Testis (tissue), 3 donors: ENCODE measurements around the gene HSPA5. TPM values are rescaled to one million over a fixed set of nuclear protein-coding genes. Genes with fewer than 3 reads are reported as not detected.
"Not testable (repeated sequence)": the region's sequence is repeated elsewhere in the genome, so short reads cannot be mapped to it uniquely, and the experiment has no call there.

Experiments used
- DNase-seq: peaks from one replicate; pipeline ENCODE4 v3.0.0-alpha.2; 2019
- H3K27ac ChIP-seq, 2 donors: fragments of 200-600 bp; sonication (generic); one replicate each; pipeline ENCODE4 v1.5.1; 2019
- H3K27me3 ChIP-seq: fragments of 200-600 bp; sonication (generic); one replicate; pipeline ENCODE4 v1.5.1; 2019
- H3K36me3 ChIP-seq: fragments of 200-600 bp; sonication (generic); one replicate; pipeline ENCODE4 v1.5.1; 2017; ENCODE audit warnings: low read depth; ENCODE audit errors: missing control alignments
- H3K4me1 ChIP-seq: fragments of 200-600 bp; sonication (generic); one replicate; pipeline ENCODE4 v1.5.1; 2019
- H3K4me3 ChIP-seq, 2 donors: fragments of 200-600 bp; sonication (generic); one replicate each; pipeline ENCODE4 v1.5.1; 2017 to 2019
- H3K9me3 ChIP-seq: fragments of 200-600 bp; sonication (generic); one replicate; pipeline ENCODE4 v1.5.1; 2017
- CTCF ChIP-seq, 3 experiments: fragments of 450-650 bp in 2 of 3; fragments of 200-600 bp in 1 of 3; sonication (generic) in 1 of 3; IDR thresholded peaks; one replicate each; pipeline ENCODE4 v1.5.1; 2016 to 2019; ENCODE audit warnings: antibody characterized with exemption in 3 of 3, mild to moderate bottlenecking in 2 of 3, moderate library complexity in 1 of 3
- POLR2A ChIP-seq: fragments of 450-650 bp; IDR thresholded peaks from one replicate; pipeline ENCODE4 v1.6.1; 2017; ENCODE audit warnings: antibody characterized with exemption, mild to moderate bottlenecking, moderate library complexity
- WGBS, 2 donors: methylation state at CpG; one replicate each; pipeline ENCODE4 v1.1.5; 2018; 5-methylcytosine and 5-hydroxymethylcytosine counted together
- intact Hi-C: fragments of 100-400 bp; cut with DNase I; formaldehyde crosslinking; loops from one replicate; pipeline ENCODE4 v1.15.1; 2023; ENCODE audit warnings: low total_unique reads
- polyA plus RNA-seq: library from polyadenylated mRNA; stranded (reverse); fragments of 350-450 nt; fragmentation: Illumina TruSeq; extraction: RNeasy Lipid Tissue Mini Kit (QIAGEN cat#74804); gene quantifications from one replicate; pipeline ENCODE4 v1.2.3, GENCODE V29; 2014; ENCODE audit warnings: low read depth, low replicate concordance; ENCODE audit not compliant: insufficient read depth
- total RNA-seq, 2 donors: library from RNA; depleted of rRNA; stranded (reverse); fragments of >200 nt; gene quantifications; one replicate each; pipeline ENCODE4 v1.2.3, GENCODE V29; 2016

The HSPA5 gene
- total and polyA plus RNA-seq, 3 donors from 2014 or later, result 183 to 331 (median 190) TPM

GRCh38 chr9:125276771-125277170 is 35.6 kb upstream of the HSPA5 start:
- H3K27ac ChIP-seq, result no peak overlapping the region
- intact Hi-C loops, result no loop called here
- H3K9me3 ChIP-seq, result no peaks in the 10 kb centered on the region
- no peak for DNase-seq
- 94 to 96% methylated on average over 4 of the region's 4 CpGs for WGBS, 2 donors
- TF ChIP-seq CTCF (IDR thresholded peaks at IDR 0.05) (no peak), POLR2A (no peak)
- H3K27me3 ChIP-seq, result no peaks in the 10 kb centered on the region
- H3K4me1 ChIP-seq, result no peaks in the 10 kb centered on the region
- no peak overlapping the region for H3K4me3 ChIP-seq
- no peaks in the 10 kb centered on the region for H3K36me3 ChIP-seq

GRCh38 chr9:125272697-125273096 is 31.6 kb upstream of the HSPA5 start:
- TF ChIP-seq POLR2A, result no peak
- TF ChIP-seq CTCF (IDR thresholded peaks at IDR 0.05), result no peak
- WGBS, 2 donors, result 70 to 91% methylated on average over 3 of the region's 3 CpGs
- Histone ChIP-seq H3K4me3 (no peak overlapping the region), H3K27ac (no peak overlapping the region), H3K9me3 (no peaks in the 10 kb centered on the region), H3K27me3 (no peaks in the 10 kb centered on the region), H3K4me1 (no peaks in the 10 kb centered on the region), H3K36me3 (no peaks in the 10 kb centered on the region)
- no peak for DNase-seq
- intact Hi-C loops, result no loop called here

GRCh38 chr9:125271081-125271480 is 29.9 kb upstream of the HSPA5 start:
- no peaks in the 10 kb centered on the region for H3K9me3 ChIP-seq

GRCh38 chr9:125269014-125269397 is 27.9 kb upstream of the HSPA5 start:
- no peaks in the 10 kb centered on the region for H3K9me3 ChIP-seq
- no peak overlapping the region for H3K4me3 ChIP-seq
- no peak overlapping the region for H3K27ac ChIP-seq
- 71 to 89% methylated on average over 1 of the region's 1 CpG for WGBS, 2 donors
- H3K27me3 ChIP-seq, result no peaks in the 10 kb centered on the region
- DNase-seq, result no peak
- TF ChIP-seq CTCF (IDR thresholded peaks at IDR 0.05) (no peak), POLR2A (no peak)
- H3K4me1 ChIP-seq, result no peaks in the 10 kb centered on the region
- intact Hi-C loops, result no loop called here
- H3K36me3 ChIP-seq, result no peaks in the 10 kb centered on the region

More at GRCh38 chr9:125271081-125271480, 29.9 kb upstream of the HSPA5 start:
- no peak for TF ChIP-seq POLR2A
- TF ChIP-seq CTCF (IDR thresholded peaks at IDR 0.05), result no peak
- Histone ChIP-seq H3K27me3 (no peaks in the 10 kb centered on the region), H3K27ac (no peak overlapping the region), H3K4me3 (no peak overlapping the region), H3K36me3 (no peaks in the 10 kb centered on the region), H3K4me1 (no peaks in the 10 kb centered on the region)
- intact Hi-C loops, result no loop called here
- DNase-seq, result no peak
- 74 to 86% methylated on average over 5 of the region's 5 CpGs for WGBS, 2 donors

GRCh38 chr9:125268394-125269013 is 27.4 kb upstream of the HSPA5 start:
- Histone ChIP-seq H3K27me3 (no peaks in the 10 kb centered on the region), H3K27ac (no peak overlapping the region), H3K4me3 (no peak overlapping the region), H3K9me3 (no peaks in the 10 kb centered on the region), H3K4me1 (no peaks in the 10 kb centered on the region), H3K36me3 (no peaks in the 10 kb centered on the region)
- WGBS, 2 donors, result 61 to 67% methylated on average over 6 of the region's 6 CpGs
- no peak for DNase-seq
- no peak for TF ChIP-seq POLR2A
- TF ChIP-seq CTCF (IDR thresholded peaks at IDR 0.05), result no peak
- intact Hi-C loops, result no loop called here

GRCh38 chr9:125264068-125264467 is 22.9 kb upstream of the HSPA5 start:
- DNase-seq, H3K27me3 ChIP-seq, intact Hi-C loops, H3K27ac ChIP-seq, H3K9me3 ChIP-seq, H3K4me3 ChIP-seq, H3K4me1 ChIP-seq, H3K36me3 ChIP-seq: not testable (repeated sequence)
- WGBS, 2 donors, result 90% methylated on average over 7 of the region's 7 CpGs
